Measurements from ENCODE around the gene TSPAN5. TPM values are rescaled to one million over a fixed set of nuclear protein-coding genes. Genes with fewer than 3 reads are reported as not detected.

The TSPAN5 gene
- total RNA-seq, 2 donors from 2014 or later: 7.4 to 11.8 TPM

DNA sequence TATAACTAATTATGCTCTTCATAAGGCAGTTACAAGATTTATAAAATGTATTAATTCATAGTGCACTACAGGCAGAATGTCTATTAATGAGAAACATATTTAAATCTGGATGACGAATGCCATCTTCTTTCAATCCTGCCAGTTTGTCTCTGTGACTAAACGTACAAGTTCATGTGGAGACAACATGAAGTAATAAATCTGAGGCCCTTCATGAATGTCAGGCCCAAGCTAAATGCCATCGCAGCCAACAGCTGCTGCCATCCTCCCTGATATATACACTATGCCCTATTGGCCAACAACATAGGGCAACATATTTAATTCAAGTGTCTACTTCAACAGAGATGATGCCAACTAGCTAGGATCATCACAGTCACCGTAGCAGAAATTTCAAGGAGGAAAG lies 43.7 kb downstream of the TSPAN5 start:
- 79 to 94% methylated on average over 3 to 4 of the region's 4 CpGs for WGBS, 2 experiments (ENCODE audit: insufficient coverage in 1 of 2, insufficient read length in 1 of 2)
- H3K4me1 Mint-ChIP-seq: peaks cover 29% of the 10 kb centered on the region
- no peak for DNase-seq
- Histone ChIP-seq H3K27ac (ENCODE audit: low read depth, low read length) (no peak overlapping the region), H3K36me3 (ENCODE audit: control insufficient read depth, insufficient read depth, low read length) (no peaks in the 10 kb centered on the region), H3K9ac (ENCODE audit: extremely low read depth, low read length, poor library complexity, severe bottlenecking) (no peak overlapping the region), H3K27me3 (ENCODE audit: control insufficient read depth, insufficient read depth, low read length, poor library complexity, severe bottlenecking) (no peaks in the 10 kb centered on the region), H3K9me3 (ENCODE audit: control insufficient read depth, low read length) (no peaks in the 10 kb centered on the region), H3K4me3 (ENCODE audit: low read length) (no peak overlapping the region), H3K4me1 (ENCODE audit: control insufficient read depth, insufficient read depth, low read length) (peaks cover 2% of the 10 kb centered on the region)
- TF ChIP-seq, protein P1, sequence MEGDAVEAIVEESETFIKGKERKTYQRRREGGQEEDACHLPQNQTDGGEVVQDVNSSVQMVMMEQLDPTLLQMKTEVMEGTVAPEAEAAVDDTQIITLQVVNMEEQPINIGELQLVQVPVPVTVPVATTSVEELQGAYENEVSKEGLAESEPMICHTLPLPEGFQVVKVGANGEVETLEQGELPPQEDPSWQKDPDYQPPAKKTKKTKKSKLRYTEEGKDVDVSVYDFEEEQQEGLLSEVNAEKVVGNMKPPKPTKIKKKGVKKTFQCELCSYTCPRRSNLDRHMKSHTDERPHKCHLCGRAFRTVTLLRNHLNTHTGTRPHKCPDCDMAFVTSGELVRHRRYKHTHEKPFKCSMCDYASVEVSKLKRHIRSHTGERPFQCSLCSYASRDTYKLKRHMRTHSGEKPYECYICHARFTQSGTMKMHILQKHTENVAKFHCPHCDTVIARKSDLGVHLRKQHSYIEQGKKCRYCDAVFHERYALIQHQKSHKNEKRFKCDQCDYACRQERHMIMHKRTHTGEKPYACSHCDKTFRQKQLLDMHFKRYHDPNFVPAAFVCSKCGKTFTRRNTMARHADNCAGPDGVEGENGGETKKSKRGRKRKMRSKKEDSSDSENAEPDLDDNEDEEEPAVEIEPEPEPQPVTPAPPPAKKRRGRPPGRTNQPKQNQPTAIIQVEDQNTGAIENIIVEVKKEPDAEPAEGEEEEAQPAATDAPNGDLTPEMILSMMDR (conservative IDR thresholded peaks at IDR 0.05): no peak
- H3K9me3 Mint-ChIP-seq: no peaks in the 10 kb centered on the region
- H3K27ac Mint-ChIP-seq: no peak overlapping the region
- H3K36me3 Mint-ChIP-seq (ENCODE audit: low read depth): no peaks in the 10 kb centered on the region
- H3K27me3 Mint-ChIP-seq (ENCODE audit: insufficient read depth): no peaks in the 10 kb centered on the region
- no peak overlapping the region for H3K4me3 Mint-ChIP-seq

DNA sequence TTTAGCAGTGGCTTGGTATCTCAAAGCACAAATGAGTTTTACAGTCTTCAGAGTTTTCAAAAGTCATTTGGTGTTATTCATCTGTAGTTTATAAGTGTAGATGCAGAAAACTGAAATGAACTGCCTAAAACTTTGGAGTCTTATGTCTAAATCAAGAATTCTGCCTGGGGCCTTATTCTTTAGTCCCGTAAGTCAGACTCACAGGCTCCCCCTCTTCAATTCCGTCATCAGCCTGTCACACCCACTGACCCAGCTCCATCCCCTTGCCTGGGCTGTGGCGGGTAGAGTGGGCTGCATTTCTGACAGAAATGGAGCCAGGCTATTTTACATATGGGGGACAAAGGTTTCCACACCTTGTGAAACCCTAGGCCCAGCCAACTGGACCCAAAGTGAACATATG lies 44.3 kb downstream of the TSPAN5 start:
- 80 to 87% methylated on average over 1 to 3 of the region's 3 CpGs for WGBS, 2 experiments (ENCODE audit: insufficient coverage in 1 of 2, insufficient read length in 1 of 2)
- Histone ChIP-seq H3K9me3 (ENCODE audit: control insufficient read depth, low read length) (no peaks in the 10 kb centered on the region), H3K4me3 (ENCODE audit: low read length) (no peak overlapping the region), H3K9ac (ENCODE audit: extremely low read depth, low read length, poor library complexity, severe bottlenecking) (no peak overlapping the region), H3K36me3 (ENCODE audit: control insufficient read depth, insufficient read depth, low read length) (no peaks in the 10 kb centered on the region), H3K27ac (ENCODE audit: low read depth, low read length) (no peak overlapping the region), H3K27me3 (ENCODE audit: control insufficient read depth, insufficient read depth, low read length, poor library complexity, severe bottlenecking) (no peaks in the 10 kb centered on the region), H3K4me1 (ENCODE audit: control insufficient read depth, insufficient read depth, low read length) (peaks cover 2% of the 10 kb centered on the region)
- Mint-ChIP-seq H3K4me3 (no peak overlapping the region), H3K27me3 (ENCODE audit: insufficient read depth) (no peaks in the 10 kb centered on the region), H3K27ac (no peak overlapping the region), H3K36me3 (ENCODE audit: low read depth) (no peaks in the 10 kb centered on the region), H3K4me1 (peaks cover 32% of the 10 kb centered on the region), H3K9me3 (no peaks in the 10 kb centered on the region)
- DNase-seq: no peak
- TF ChIP-seq, protein P1 (conservative IDR thresholded peaks at IDR 0.05): no peak

GRCh38 chr4:98613453-98614075 lies 44.8 kb downstream of the TSPAN5 start:
- Mint-ChIP-seq H3K27ac (peak overlapping the region; percentile 7), H3K9me3 (no peaks in the 10 kb centered on the region), H3K27me3 (ENCODE audit: insufficient read depth) (no peaks in the 10 kb centered on the region), H3K36me3 (ENCODE audit: low read depth) (no peaks in the 10 kb centered on the region), H3K4me3 (no peak overlapping the region), H3K4me1 (peaks cover 38% of the 10 kb centered on the region)
- peaks cover 2% of the 10 kb centered on the region for H3K4me1 ChIP-seq (ENCODE audit: control insufficient read depth, insufficient read depth, low read length)
- H3K9ac ChIP-seq (ENCODE audit: extremely low read depth, low read length, poor library complexity, severe bottlenecking): no peak overlapping the region
- no peaks in the 10 kb centered on the region for H3K36me3 ChIP-seq (ENCODE audit: control insufficient read depth, insufficient read depth, low read length)
- no peak for DNase-seq
- TF ChIP-seq, protein P1 (conservative IDR thresholded peaks at IDR 0.05): no peak
- no peak overlapping the region for H3K27ac ChIP-seq (ENCODE audit: low read depth, low read length)
- H3K4me3 ChIP-seq (ENCODE audit: low read length): no peak overlapping the region
- no peaks in the 10 kb centered on the region for H3K27me3 ChIP-seq (ENCODE audit: control insufficient read depth, insufficient read depth, low read length, poor library complexity, severe bottlenecking)
- WGBS, 2 experiments (ENCODE audit: insufficient coverage in 1 of 2, insufficient read length in 1 of 2): 69 to 94% methylated on average over 2 to 4 of the region's 4 CpGs
- H3K9me3 ChIP-seq (ENCODE audit: control insufficient read depth, low read length): no peaks in the 10 kb centered on the region

All from endodermal cell (in vitro differentiated cells).